HEK293 (cell line): ENCODE data around the gene EDNRB.

Experiments
- CTCF ChIA-PET: fragments of 350-600 bp; formaldehyde crosslinking; extraction: SDS; loops from one replicate; lab custom pipeline; 2021; ENCODE audit warnings: antibody characterized with exemption; lab: Yijun Ruan, JAX
- POLR2A ChIA-PET: fragments of 300-600 bp; formaldehyde crosslinking; extraction: SDS; loops from one replicate; lab custom pipeline; 2020; ENCODE audit warnings: antibody characterized with exemption, inconsistent platforms; lab: Yijun Ruan, JAX
- H3K27ac ChIP-seq: fragments of 200-500 bp; sonication (Bioruptor generic); 2 replicates; pipeline ENCODE4 v1.5.1; 2014; ENCODE audit warnings: low read depth, low read length, control low read depth, inconsistent platforms; ENCODE audit errors: extremely low read depth
- H3K36me3 ChIP-seq, 2 experiments: fragments of 200-500 bp in 1 of 2; sonication (Bioruptor generic) in 1 of 2; 1 replicate in 1 of 2; 2 replicates in 1 of 2; pipeline ENCODE4 v1.5.1; 2014 to 2017; ENCODE audit warnings: inconsistent platforms in 2 of 2, low read length in 2 of 2; ENCODE audit not compliant: control insufficient read depth in 2 of 2, insufficient read depth in 1 of 2
- H3K4me1 ChIP-seq: fragments of 200-500 bp; sonication (Bioruptor generic); 2 replicates; pipeline ENCODE4 v1.5.1; 2014; ENCODE audit warnings: mild to moderate bottlenecking, low read length, inconsistent platforms; ENCODE audit not compliant: control insufficient read depth, insufficient read depth
- H3K4me3 ChIP-seq: 2 replicates; pipeline ENCODE4 v1.5.1; 2011; ENCODE audit warnings: low read depth, mild to moderate bottlenecking, control low read depth, low read length, moderate library complexity
- H3K9me3 ChIP-seq: fragments of 200-500 bp; sonication (Bioruptor generic); 2 replicates; pipeline ENCODE4 v1.5.1; 2014; ENCODE audit warnings: low read depth, low read length, inconsistent platforms; ENCODE audit not compliant: control insufficient read depth, insufficient read depth
- BCL11A ChIP-seq: fragments of 450-650 bp; formaldehyde crosslinking; IDR thresholded peaks from 2 replicates; pipeline ENCODE4 v1.5.1; 2016; ENCODE audit warnings: low read depth, missing biosample characterization, missing genetic modification characterization
- FEZF1 ChIP-seq: fragments of 450-650 bp; formaldehyde crosslinking; IDR thresholded peaks from 2 replicates; pipeline ENCODE4 v1.5.1; 2016; ENCODE audit warnings: missing biosample characterization, missing genetic modification characterization
- HOXA7 ChIP-seq: sonication (generic); formaldehyde crosslinking; IDR thresholded peaks from 2 replicates; pipeline ENCODE4 v1.8.1; 2022; ENCODE audit warnings: missing genetic modification reagents, borderline replicate concordance
- MEIS1 ChIP-seq: sonication (generic); formaldehyde crosslinking; IDR thresholded peaks from 2 replicates; pipeline ENCODE4 v1.8.1; 2022; ENCODE audit warnings: missing genetic modification reagents, mild to moderate bottlenecking, borderline replicate concordance
- OSR2 ChIP-seq: fragments of 450-650 bp; formaldehyde crosslinking; IDR thresholded peaks from 2 replicates; pipeline ENCODE4 v1.5.1; 2016; ENCODE audit warnings: missing biosample characterization, missing genetic modification characterization
- RBAK ChIP-seq: fragments of 450-650 bp; formaldehyde crosslinking; IDR thresholded peaks from 2 replicates; pipeline ENCODE4 v1.5.1; 2016; ENCODE audit warnings: missing biosample characterization, missing genetic modification characterization
- ZBTB8A ChIP-seq: fragments of 450-650 bp; formaldehyde crosslinking; IDR thresholded peaks from 2 replicates; pipeline ENCODE4 v1.5.1; 2016; ENCODE audit warnings: missing biosample characterization, missing genetic modification characterization
- ZNF10 ChIP-seq: fragments of 450-650 bp; formaldehyde crosslinking; IDR thresholded peaks from 2 replicates; pipeline ENCODE4 v1.5.1; 2017; ENCODE audit warnings: missing biosample characterization, missing genetic modification characterization
- ZNF174 ChIP-seq: fragments of 450-650 bp; formaldehyde crosslinking; IDR thresholded peaks from 2 replicates; pipeline ENCODE4 v1.5.0; 2017; ENCODE audit warnings: missing biosample characterization, mild to moderate bottlenecking, missing genetic modification characterization
- ZNF221 ChIP-seq: fragments of 450-650 bp; formaldehyde crosslinking; IDR thresholded peaks from 2 replicates; pipeline ENCODE4 v1.5.1; 2017; ENCODE audit warnings: missing biosample characterization, missing genetic modification characterization, borderline replicate concordance
- ZNF23 ChIP-seq: fragments of 450-650 bp; formaldehyde crosslinking; IDR thresholded peaks from 2 replicates; pipeline ENCODE4 v1.5.1; 2016; ENCODE audit warnings: missing biosample characterization, missing genetic modification characterization, borderline replicate concordance
- ZNF350 ChIP-seq: fragments of 450-650 bp; formaldehyde crosslinking; IDR thresholded peaks from 2 replicates; pipeline ENCODE4 v1.5.0; 2017; ENCODE audit warnings: missing biosample characterization, mild to moderate bottlenecking, missing genetic modification characterization
- ZNF514 ChIP-seq: fragments of 450-650 bp; formaldehyde crosslinking; IDR thresholded peaks from 2 replicates; pipeline ENCODE4 v1.5.1; 2016; ENCODE audit warnings: missing biosample characterization, missing genetic modification characterization
- ZNF558 ChIP-seq: fragments of 450-650 bp; formaldehyde crosslinking; IDR thresholded peaks from 2 replicates; pipeline ENCODE4 v1.5.1; 2016; ENCODE audit warnings: missing biosample characterization, missing genetic modification characterization
- ZNF654 ChIP-seq: fragments of 450-650 bp; formaldehyde crosslinking; IDR thresholded peaks from 2 replicates; pipeline ENCODE4 v1.5.1; 2016; ENCODE audit warnings: low read depth, missing biosample characterization, missing genetic modification characterization
- ZNF791 ChIP-seq: fragments of 450-650 bp; formaldehyde crosslinking; IDR thresholded peaks from 2 replicates; pipeline ENCODE4 v1.5.1; 2016; ENCODE audit warnings: missing biosample characterization, missing genetic modification characterization
- TF ChIP-seq, protein P1 (sequence below): fragments of 450-650 bp; IDR thresholded peaks from 2 replicates; pipeline ENCODE4 v1.5.1; 2018; ENCODE audit warnings: missing biosample characterization, mild to moderate bottlenecking, missing genetic modification characterization
- TF ChIP-seq, protein P2 (sequence below): fragments of 450-650 bp; formaldehyde crosslinking; IDR thresholded peaks from 2 replicates; pipeline ENCODE4 v1.5.1; 2016; ENCODE audit warnings: missing biosample characterization, missing genetic modification characterization
- TF ChIP-seq, protein P3 (sequence below): fragments of 450-650 bp; formaldehyde crosslinking; IDR thresholded peaks from 2 replicates; pipeline ENCODE4 v1.5.1; 2017; ENCODE audit warnings: missing biosample characterization, missing genetic modification characterization
- TF ChIP-seq, protein P4 (sequence below): fragments of 450-650 bp; formaldehyde crosslinking; IDR thresholded peaks from 2 replicates; pipeline ENCODE4 v1.5.1; 2017; ENCODE audit warnings: missing biosample characterization, missing genetic modification characterization
- TF ChIP-seq, protein P5 (sequence below): IDR thresholded peaks from 2 replicates; pipeline ENCODE4 v1.6.1; 2011; ENCODE audit warnings: mild to moderate bottlenecking, low read depth, low read length, borderline replicate concordance
- TF ChIP-seq, protein P6 (sequence below): fragments of 450-650 bp; formaldehyde crosslinking; IDR thresholded peaks from 2 replicates; pipeline ENCODE4 v1.5.1; 2017; ENCODE audit warnings: missing biosample characterization, mild to moderate bottlenecking, missing genetic modification characterization, moderate library complexity

The EDNRB gene

DNA sequence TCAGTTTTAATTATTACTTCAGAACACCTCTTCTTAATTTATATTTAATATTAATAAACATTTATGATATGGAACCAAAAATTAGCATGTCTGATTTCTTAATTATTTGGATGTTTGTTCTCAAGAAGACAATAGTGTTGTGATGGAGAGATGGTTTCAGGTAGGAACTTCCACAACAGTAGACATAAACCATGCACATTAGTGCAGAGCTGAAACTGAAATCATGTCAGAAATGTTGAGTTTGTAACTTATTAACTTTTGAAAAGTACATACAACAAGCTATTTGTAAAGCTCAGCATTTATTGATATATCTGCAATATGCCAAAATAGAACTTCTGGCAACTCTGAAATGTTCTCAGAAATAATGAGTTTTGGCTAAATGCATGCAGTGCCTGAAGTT lies 11.8 kb upstream of the EDNRB start:
- Histone ChIP-seq H3K4me3 (no peak overlapping the region), H3K36me3 (no peaks in the 10 kb centered on the region), H3K4me1 (no peaks in the 10 kb centered on the region), H3K27ac (no peak overlapping the region), H3K9me3 (no peaks in the 10 kb centered on the region)
- TF ChIP-seq, protein P1, sequence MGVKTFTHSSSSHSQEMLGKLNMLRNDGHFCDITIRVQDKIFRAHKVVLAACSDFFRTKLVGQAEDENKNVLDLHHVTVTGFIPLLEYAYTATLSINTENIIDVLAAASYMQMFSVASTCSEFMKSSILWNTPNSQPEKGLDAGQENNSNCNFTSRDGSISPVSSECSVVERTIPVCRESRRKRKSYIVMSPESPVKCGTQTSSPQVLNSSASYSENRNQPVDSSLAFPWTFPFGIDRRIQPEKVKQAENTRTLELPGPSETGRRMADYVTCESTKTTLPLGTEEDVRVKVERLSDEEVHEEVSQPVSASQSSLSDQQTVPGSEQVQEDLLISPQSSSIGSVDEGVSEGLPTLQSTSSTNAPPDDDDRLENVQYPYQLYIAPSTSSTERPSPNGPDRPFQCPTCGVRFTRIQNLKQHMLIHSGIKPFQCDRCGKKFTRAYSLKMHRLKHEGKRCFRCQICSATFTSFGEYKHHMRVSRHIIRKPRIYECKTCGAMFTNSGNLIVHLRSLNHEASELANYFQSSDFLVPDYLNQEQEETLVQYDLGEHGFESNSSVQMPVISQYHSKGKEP (tag by site-specific recombination): no peak
- no peak for TF ChIP-seq ZNF10 (tag by site-specific recombination)
- no peak for TF ChIP-seq ZNF654 (tag by site-specific recombination)
- TF ChIP-seq MEIS1: no peak
- TF ChIP-seq, protein P2, sequence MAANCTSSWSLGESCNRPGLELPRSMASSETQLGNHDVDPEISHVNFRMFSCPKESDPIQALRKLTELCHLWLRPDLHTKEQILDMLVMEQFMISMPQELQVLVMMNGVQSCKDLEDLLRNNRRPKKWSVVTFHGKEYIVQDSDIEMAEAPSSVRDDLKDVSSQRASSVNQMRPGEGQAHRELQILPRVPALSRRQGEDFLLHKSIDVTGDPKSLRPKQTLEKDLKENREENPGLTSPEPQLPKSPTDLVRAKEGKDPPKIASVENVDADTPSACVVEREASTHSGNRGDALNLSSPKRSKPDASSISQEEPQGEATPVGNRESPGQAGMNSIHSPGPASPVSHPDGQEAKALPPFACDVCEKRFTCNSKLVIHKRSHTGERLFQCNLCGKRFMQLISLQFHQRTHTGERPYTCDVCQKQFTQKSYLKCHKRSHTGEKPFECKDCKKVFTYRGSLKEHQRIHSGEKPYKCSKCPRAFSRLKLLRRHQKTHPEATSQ (tag by site-specific recombination): no peak
- no peak for TF ChIP-seq ZNF350 (tag by site-specific recombination)
- ChIA-PET POLR2A (no interaction called here), CTCF (no interaction called here)

DNA sequence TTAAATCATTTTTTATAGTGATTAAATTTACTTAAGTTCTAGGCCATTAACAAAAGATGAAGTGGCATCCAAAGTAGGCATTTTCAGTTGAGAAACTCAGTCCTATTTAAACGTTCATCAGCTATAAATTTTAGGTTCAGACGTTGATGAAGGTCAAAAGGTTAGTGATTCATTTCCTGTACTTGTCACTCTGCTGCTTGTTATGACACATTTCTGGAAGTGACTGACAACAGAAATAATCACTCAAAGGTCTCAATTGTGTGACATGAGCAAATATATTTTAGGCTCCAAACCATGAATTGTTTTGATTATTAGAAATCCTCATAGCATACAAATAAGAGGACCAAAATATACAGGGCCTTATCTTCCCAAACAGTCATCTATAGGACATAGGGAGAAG lies 10.3 kb upstream of the EDNRB start:
- H3K27ac ChIP-seq: no peak overlapping the region
- TF ChIP-seq, protein P3, sequence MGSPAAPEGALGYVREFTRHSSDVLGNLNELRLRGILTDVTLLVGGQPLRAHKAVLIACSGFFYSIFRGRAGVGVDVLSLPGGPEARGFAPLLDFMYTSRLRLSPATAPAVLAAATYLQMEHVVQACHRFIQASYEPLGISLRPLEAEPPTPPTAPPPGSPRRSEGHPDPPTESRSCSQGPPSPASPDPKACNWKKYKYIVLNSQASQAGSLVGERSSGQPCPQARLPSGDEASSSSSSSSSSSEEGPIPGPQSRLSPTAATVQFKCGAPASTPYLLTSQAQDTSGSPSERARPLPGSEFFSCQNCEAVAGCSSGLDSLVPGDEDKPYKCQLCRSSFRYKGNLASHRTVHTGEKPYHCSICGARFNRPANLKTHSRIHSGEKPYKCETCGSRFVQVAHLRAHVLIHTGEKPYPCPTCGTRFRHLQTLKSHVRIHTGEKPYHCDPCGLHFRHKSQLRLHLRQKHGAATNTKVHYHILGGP (tag by site-specific recombination): no peak
- no peak for TF ChIP-seq ZBTB8A
- no peak for TF ChIP-seq HOXA7
- TF ChIP-seq RBAK (tag by site-specific recombination): no peak
- TF ChIP-seq ZNF23 (tag by site-specific recombination): no peak
- TF ChIP-seq OSR2 (tag by site-specific recombination): no peak
- TF ChIP-seq, protein P4, sequence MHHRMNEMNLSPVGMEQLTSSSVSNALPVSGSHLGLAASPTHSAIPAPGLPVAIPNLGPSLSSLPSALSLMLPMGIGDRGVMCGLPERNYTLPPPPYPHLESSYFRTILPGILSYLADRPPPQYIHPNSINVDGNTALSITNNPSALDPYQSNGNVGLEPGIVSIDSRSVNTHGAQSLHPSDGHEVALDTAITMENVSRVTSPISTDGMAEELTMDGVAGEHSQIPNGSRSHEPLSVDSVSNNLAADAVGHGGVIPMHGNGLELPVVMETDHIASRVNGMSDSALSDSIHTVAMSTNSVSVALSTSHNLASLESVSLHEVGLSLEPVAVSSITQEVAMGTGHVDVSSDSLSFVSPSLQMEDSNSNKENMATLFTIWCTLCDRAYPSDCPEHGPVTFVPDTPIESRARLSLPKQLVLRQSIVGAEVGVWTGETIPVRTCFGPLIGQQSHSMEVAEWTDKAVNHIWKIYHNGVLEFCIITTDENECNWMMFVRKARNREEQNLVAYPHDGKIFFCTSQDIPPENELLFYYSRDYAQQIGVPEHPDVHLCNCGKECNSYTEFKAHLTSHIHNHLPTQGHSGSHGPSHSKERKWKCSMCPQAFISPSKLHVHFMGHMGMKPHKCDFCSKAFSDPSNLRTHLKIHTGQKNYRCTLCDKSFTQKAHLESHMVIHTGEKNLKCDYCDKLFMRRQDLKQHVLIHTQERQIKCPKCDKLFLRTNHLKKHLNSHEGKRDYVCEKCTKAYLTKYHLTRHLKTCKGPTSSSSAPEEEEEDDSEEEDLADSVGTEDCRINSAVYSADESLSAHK (tag by site-specific recombination): no peak
- no peak for TF ChIP-seq ZNF514
- no peak for TF ChIP-seq FEZF1 (tag by site-specific recombination)
- TF ChIP-seq ZNF791 (tag by site-specific recombination): no peak
- TF ChIP-seq BCL11A (tag by site-specific recombination): no peak
- no peak for TF ChIP-seq ZNF174 (tag by site-specific recombination)
- TF ChIP-seq, protein P5, sequence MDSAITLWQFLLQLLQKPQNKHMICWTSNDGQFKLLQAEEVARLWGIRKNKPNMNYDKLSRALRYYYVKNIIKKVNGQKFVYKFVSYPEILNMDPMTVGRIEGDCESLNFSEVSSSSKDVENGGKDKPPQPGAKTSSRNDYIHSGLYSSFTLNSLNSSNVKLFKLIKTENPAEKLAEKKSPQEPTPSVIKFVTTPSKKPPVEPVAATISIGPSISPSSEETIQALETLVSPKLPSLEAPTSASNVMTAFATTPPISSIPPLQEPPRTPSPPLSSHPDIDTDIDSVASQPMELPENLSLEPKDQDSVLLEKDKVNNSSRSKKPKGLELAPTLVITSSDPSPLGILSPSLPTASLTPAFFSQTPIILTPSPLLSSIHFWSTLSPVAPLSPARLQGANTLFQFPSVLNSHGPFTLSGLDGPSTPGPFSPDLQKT: no peak
- no peak for TF ChIP-seq ZNF558 (tag by site-specific recombination)
- TF ChIP-seq ZNF221: no peak
- TF ChIP-seq, protein P6, sequence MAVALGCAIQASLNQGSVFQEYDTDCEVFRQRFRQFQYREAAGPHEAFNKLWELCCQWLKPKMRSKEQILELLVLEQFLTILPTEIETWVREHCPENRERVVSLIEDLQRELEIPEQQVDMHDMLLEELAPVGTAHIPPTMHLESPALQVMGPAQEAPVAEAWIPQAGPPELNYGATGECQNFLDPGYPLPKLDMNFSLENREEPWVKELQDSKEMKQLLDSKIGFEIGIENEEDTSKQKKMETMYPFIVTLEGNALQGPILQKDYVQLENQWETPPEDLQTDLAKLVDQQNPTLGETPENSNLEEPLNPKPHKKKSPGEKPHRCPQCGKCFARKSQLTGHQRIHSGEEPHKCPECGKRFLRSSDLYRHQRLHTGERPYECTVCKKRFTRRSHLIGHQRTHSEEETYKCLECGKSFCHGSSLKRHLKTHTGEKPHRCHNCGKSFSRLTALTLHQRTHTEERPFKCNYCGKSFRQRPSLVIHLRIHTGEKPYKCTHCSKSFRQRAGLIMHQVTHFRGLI: no peak
- TF ChIP-seq ZNF350 (tag by site-specific recombination): no peak
- no peak overlapping the region for H3K4me3 ChIP-seq
- H3K36me3 ChIP-seq: no peaks in the 10 kb centered on the region
- ChIA-PET POLR2A (no interaction called here), CTCF (no interaction called here)
- H3K9me3 ChIP-seq: no peaks in the 10 kb centered on the region
- H3K4me1 ChIP-seq: no peaks in the 10 kb centered on the region
